ENCODE measurements around the gene DUSP15. TPM values are rescaled to one million over a fixed set of nuclear protein-coding genes. Genes with fewer than 3 reads are reported as not detected.

The DUSP15 gene
- total RNA-seq, 1 experiment from 2014 or later, result not detected

DNA sequence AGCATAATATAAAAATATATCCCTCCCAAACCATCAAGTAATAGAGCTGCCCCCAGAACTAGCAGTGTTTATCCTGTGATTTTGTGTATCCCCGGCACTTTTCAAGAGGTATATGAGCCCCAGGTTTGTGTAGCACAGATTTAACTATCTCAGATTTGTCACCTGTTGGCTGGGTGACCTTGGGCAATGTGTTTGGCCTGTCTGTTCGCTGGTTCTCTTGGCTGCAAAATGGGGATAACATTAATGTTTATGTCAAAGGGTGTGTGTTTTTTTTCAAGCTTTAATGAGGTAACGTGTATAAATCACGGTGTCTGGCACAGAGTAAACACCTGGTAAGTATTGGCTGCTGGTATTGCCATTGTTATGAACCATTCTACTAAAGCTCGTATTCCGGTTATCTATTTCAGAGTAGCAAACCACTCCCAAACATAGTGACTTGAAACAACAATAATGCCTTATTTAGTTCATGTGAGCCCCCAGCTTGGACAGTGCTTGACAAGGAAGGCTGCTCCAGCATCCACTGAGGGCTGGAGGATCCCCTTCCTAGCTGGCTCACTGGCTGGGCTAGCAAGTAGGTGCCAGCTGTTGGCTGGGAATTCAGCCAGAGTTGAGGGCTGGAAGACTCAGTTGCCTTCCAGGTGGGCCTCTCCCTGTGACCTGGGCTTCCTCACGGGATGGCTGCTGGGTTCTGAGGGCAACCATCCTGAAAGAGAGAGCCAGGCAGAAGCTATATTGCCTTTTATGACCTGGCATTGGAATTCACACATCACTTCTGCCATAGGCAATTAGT, 45.4 kb upstream of the DUSP15 start:
- Histone ChIP-seq H3K36me3 (ENCODE audit: low read depth, low read length) (no peaks in the 10 kb centered on the region), H3K27ac (ENCODE audit: low read length) (no peak overlapping the region), H2AFZ (ENCODE audit: low read length) (no peak overlapping the region), H4K20me1 (ENCODE audit: low read length) (no peaks in the 10 kb centered on the region), H3K9me3 (ENCODE audit: low read length) (no peaks in the 10 kb centered on the region), H3F3A (ENCODE audit: low read length, unreplicated experiment) (no peaks in the 10 kb centered on the region), H3K9ac (ENCODE audit: low read length) (no peak overlapping the region), H3K27me3 (ENCODE audit: low read length) (peaks cover 20% of the 10 kb centered on the region), H3K4me2 (ENCODE audit: low read length) (no peak overlapping the region), H3K9me2 (replicated peaks; ENCODE audit: low read length) (no peaks in the 10 kb centered on the region), H3K4me1 (ENCODE audit: insufficient read depth, low read length) (no peaks in the 10 kb centered on the region), H3K4me3 (ENCODE audit: low read length) (no peak overlapping the region), H3K79me2 (ENCODE audit: low read length) (no peaks in the 10 kb centered on the region)
- no peak for DNase-seq
- no peak for ATAC-seq
- ChIA-PET CTCF (no interaction called here), POLR2A (ENCODE audit: unreplicated experiment) (no interaction called here)
- TF ChIP-seq EZH2phosphoT487 (IDR thresholded peaks at IDR 0.05; ENCODE audit: borderline replicate concordance, low read length), result no peak
- TF ChIP-seq EZH2 (IDR thresholded peaks at IDR 0.05; ENCODE audit: low read length, unreplicated experiment), result no peak
- TF ChIP-seq, protein P1, sequence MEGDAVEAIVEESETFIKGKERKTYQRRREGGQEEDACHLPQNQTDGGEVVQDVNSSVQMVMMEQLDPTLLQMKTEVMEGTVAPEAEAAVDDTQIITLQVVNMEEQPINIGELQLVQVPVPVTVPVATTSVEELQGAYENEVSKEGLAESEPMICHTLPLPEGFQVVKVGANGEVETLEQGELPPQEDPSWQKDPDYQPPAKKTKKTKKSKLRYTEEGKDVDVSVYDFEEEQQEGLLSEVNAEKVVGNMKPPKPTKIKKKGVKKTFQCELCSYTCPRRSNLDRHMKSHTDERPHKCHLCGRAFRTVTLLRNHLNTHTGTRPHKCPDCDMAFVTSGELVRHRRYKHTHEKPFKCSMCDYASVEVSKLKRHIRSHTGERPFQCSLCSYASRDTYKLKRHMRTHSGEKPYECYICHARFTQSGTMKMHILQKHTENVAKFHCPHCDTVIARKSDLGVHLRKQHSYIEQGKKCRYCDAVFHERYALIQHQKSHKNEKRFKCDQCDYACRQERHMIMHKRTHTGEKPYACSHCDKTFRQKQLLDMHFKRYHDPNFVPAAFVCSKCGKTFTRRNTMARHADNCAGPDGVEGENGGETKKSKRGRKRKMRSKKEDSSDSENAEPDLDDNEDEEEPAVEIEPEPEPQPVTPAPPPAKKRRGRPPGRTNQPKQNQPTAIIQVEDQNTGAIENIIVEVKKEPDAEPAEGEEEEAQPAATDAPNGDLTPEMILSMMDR (conservative IDR thresholded peaks at IDR 0.05; ENCODE audit: low read depth, low read length), result no peak
- intact Hi-C loops (cut with micrococcal nuclease), result no loop called here
- BruUV-seq (replicated peaks), result no TSS peak

DNA sequence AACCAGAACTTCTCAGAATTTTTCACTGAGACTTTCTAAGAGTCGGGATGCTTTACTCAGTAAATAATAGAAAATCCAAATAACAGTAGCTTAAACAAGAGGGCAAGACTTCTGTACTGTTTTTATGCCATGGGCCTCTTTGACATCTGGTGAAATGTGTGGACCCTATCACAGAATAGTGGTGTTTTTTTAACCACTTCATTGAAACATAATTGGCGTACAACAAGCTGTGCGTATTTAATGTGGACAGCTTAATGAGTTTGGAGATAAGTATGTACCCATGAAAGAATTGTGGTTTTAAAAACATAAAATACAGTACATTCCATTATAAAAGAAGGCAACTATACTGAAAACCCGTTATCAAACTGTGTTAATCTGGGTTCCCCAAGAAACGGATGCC, 43.8 kb upstream of the DUSP15 start:
- no peaks in the 10 kb centered on the region for H4K20me1 ChIP-seq (ENCODE audit: low read length)
- no peaks in the 10 kb centered on the region for H3K36me3 ChIP-seq (ENCODE audit: low read depth, low read length)
- TF ChIP-seq, protein P1 (conservative IDR thresholded peaks at IDR 0.05; ENCODE audit: low read depth, low read length), result no peak
- TF ChIP-seq EZH2phosphoT487 (IDR thresholded peaks at IDR 0.05; ENCODE audit: borderline replicate concordance, low read length), result no peak
- no peak for TF ChIP-seq EZH2 (IDR thresholded peaks at IDR 0.05; ENCODE audit: low read length, unreplicated experiment)
- no peak overlapping the region for H3K9ac ChIP-seq (ENCODE audit: low read length)
- DNase-seq (no peak), ATAC-seq (no peak)
- H3K27ac ChIP-seq (ENCODE audit: low read length), result no peak overlapping the region
- H3K27me3 ChIP-seq (ENCODE audit: low read length), result peaks cover 19% of the 10 kb centered on the region
- no TSS peak for BruUV-seq (replicated peaks)
- ChIA-PET CTCF (no interaction called here), POLR2A (ENCODE audit: unreplicated experiment) (no interaction called here)
- no peaks in the 10 kb centered on the region for H3K4me1 ChIP-seq (ENCODE audit: insufficient read depth, low read length)
- intact Hi-C loops (cut with micrococcal nuclease), result no loop called here
- H3K4me2 ChIP-seq (ENCODE audit: low read length), result no peak overlapping the region
- H3K9me3 ChIP-seq (ENCODE audit: low read length), result no peaks in the 10 kb centered on the region
- no peak overlapping the region for H3K4me3 ChIP-seq (ENCODE audit: low read length)
- H3K79me2 ChIP-seq (ENCODE audit: low read length), result no peaks in the 10 kb centered on the region
- H3F3A ChIP-seq (ENCODE audit: low read length, unreplicated experiment), result no peaks in the 10 kb centered on the region
- H3K9me2 ChIP-seq (replicated peaks; ENCODE audit: low read length), result no peaks in the 10 kb centered on the region
- H2AFZ ChIP-seq (ENCODE audit: low read length), result no peak overlapping the region

DNA sequence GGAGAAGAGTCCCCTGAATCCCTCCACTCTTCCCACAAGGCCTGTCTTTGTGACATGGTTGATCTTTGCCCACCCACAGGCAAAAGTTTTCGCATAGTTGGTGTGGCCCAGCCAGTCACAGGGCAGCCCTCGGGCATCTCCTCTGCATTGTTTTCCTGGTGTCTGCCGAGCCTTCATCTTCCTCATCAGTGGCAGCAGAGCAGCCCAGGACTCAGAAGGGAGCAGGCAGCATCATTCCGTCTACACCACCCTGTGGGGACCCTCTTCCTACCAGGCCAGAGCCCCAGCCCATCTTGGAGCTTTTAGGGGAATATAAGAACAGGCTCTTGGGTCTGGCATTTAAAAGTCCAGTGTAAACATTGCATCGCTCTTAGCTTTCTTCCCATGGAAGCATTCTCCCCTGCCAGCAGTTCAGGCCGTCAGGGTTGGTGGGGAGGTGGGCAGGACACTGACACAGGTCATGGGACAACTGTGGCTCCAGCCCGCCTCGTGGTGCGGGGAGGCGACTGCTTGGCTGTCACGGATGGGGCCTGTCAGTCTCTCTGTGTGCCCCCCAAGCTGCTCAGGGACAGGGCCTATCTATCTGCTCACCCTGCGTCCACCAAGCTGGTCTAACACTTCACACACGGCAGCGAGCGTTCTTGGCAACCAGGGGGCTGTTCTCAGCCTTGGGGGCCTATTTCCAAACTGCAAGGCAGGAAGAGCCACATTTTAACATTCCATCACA, 43.3 kb upstream of the DUSP15 start:
- DNase-seq (no peak), ATAC-seq (no peak)
- intact Hi-C loops (cut with micrococcal nuclease), result no loop called here
- no peak overlapping the region for H3K9ac ChIP-seq (ENCODE audit: low read length)
- CTCF ChIA-PET, result no interaction called here
- H4K20me1 ChIP-seq (ENCODE audit: low read length), result no peaks in the 10 kb centered on the region
- H3K36me3 ChIP-seq (ENCODE audit: low read depth, low read length), result no peaks in the 10 kb centered on the region
- no TSS peak for BruUV-seq (replicated peaks)
- no peak overlapping the region for H3K27ac ChIP-seq (ENCODE audit: low read length)
- H3K4me2 ChIP-seq (ENCODE audit: low read length), result no peak overlapping the region
- TF ChIP-seq, protein P1 (conservative IDR thresholded peaks at IDR 0.05; ENCODE audit: low read depth, low read length), result no peak
- no peaks in the 10 kb centered on the region for H3K4me1 ChIP-seq (ENCODE audit: insufficient read depth, low read length)
- no peak overlapping the region for H2AFZ ChIP-seq (ENCODE audit: low read length)
- no peak overlapping the region for H3K4me3 ChIP-seq (ENCODE audit: low read length)
- no peaks in the 10 kb centered on the region for H3K79me2 ChIP-seq (ENCODE audit: low read length)
- H3K27me3 ChIP-seq (ENCODE audit: low read length), result peaks cover 13% of the 10 kb centered on the region
- H3K9me3 ChIP-seq (ENCODE audit: low read length), result no peaks in the 10 kb centered on the region
- no peaks in the 10 kb centered on the region for H3K9me2 ChIP-seq (replicated peaks; ENCODE audit: low read length)
- POLR2A ChIA-PET (ENCODE audit: unreplicated experiment), result no interaction called here
- H3F3A ChIP-seq (ENCODE audit: low read length, unreplicated experiment), result no peaks in the 10 kb centered on the region
